KMS-11 (cell line): ENCODE data around the gene CRAMP1.

Experiments
- H2AFZ ChIP-seq: fragments of 200-600 bp; sonication (generic); 2 replicates; pipeline ENCODE4 v1.6.1; 2016; ENCODE audit warnings: antibody characterized with exemption, mixed run types, low read depth
- H3K27ac ChIP-seq: fragments of 200-600 bp; sonication (generic); 2 replicates; pipeline ENCODE4 v1.6.1; 2016; ENCODE audit warnings: mild to moderate bottlenecking, mixed run types
- H3K27me3 ChIP-seq: fragments of 200-600 bp; sonication (generic); 2 replicates; pipeline ENCODE4 v1.6.1; 2017; ENCODE audit warnings: mild to moderate bottlenecking, low read depth, mixed run types, moderate library complexity; ENCODE audit not compliant: insufficient read depth
- H3K36me3 ChIP-seq: fragments of 200-600 bp; sonication (generic); 2 replicates; pipeline ENCODE4 v1.6.1; 2017; ENCODE audit warnings: mild to moderate bottlenecking, mixed run types; ENCODE audit not compliant: insufficient read depth
- H3K4me1 ChIP-seq: fragments of 200-600 bp; sonication (generic); 2 replicates; pipeline ENCODE4 v1.6.1; 2016; ENCODE audit warnings: mild to moderate bottlenecking, low read depth, mixed run types; ENCODE audit not compliant: poor library complexity, severe bottlenecking
- H3K4me2 ChIP-seq: fragments of 200-600 bp; sonication (generic); 2 replicates; pipeline ENCODE4 v1.7.0; 2016; ENCODE audit warnings: mild to moderate bottlenecking, mixed run types
- H3K4me3 ChIP-seq: fragments of 200-600 bp; sonication (generic); IDR thresholded peaks from 2 replicates; pipeline ENCODE4 v1.6.1; 2017; ENCODE audit warnings: low read depth, low read length, mixed read lengths; ENCODE audit not compliant: insufficient read depth
- H3K79me2 ChIP-seq: fragments of 200-600 bp; sonication (generic); 2 replicates; pipeline ENCODE4 v1.6.1; 2016; ENCODE audit warnings: low read depth, mixed run types; ENCODE audit not compliant: insufficient read depth
- H3K9ac ChIP-seq: fragments of 200-600 bp; sonication (generic); 2 replicates; pipeline ENCODE4 v1.6.1; 2016; ENCODE audit warnings: mild to moderate bottlenecking, mixed run types
- H4K20me1 ChIP-seq: fragments of 200-600 bp; sonication (generic); 2 replicates; pipeline ENCODE4 v1.6.1; 2016; ENCODE audit warnings: mild to moderate bottlenecking, mixed run types; ENCODE audit not compliant: insufficient read depth
- TF ChIP-seq, protein P1 (sequence below): fragments of 200-600 bp; sonication (generic); conservative IDR thresholded peaks from 2 replicates; pipeline ENCODE4 v1.6.1; 2017; ENCODE audit warnings: low read depth, mild to moderate bottlenecking, antibody characterized with exemption, low read length, moderate library complexity, mixed read lengths

The CRAMP1 gene, protein sequence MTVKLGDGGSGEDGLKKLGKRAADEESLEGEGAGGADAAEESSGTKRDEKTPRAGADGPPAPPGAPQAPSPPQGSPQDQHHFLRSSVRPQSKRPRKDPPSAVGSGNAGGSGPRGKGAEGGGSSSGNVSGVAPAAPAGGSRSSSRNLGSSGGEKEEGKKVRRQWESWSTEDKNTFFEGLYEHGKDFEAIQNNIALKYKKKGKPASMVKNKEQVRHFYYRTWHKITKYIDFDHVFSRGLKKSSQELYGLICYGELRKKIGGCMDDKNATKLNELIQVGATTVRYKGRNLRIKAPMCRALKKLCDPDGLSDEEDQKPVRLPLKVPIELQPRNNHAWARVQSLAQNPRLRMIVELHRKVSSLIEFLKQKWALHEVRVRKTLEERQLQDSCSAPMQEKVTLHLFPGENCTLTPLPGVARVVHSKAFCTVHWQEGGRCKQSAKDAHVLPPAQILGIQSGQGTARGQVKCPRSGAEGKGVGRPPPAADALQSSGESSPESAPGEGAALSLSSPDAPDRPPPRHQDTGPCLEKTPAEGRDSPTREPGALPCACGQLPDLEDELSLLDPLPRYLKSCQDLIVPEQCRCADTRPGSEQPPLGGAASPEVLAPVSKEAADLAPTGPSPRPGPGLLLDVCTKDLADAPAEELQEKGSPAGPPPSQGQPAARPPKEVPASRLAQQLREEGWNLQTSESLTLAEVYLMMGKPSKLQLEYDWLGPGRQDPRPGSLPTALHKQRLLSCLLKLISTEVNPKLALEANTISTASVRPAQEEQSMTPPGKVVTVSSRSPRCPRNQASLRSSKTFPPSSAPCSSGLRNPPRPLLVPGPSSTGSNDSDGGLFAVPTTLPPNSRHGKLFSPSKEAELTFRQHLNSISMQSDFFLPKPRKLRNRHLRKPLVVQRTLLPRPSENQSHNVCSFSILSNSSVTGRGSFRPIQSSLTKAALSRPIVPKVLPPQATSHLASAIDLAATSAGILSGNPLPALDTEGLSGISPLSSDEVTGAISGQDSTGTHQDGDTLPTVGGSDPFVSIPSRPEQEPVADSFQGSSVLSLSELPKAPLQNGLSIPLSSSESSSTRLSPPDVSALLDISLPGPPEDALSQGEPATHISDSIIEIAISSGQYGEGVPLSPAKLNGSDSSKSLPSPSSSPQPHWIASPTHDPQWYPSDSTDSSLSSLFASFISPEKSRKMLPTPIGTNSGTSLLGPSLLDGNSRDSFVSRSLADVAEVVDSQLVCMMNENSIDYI (N-terminal part only)

DNA sequence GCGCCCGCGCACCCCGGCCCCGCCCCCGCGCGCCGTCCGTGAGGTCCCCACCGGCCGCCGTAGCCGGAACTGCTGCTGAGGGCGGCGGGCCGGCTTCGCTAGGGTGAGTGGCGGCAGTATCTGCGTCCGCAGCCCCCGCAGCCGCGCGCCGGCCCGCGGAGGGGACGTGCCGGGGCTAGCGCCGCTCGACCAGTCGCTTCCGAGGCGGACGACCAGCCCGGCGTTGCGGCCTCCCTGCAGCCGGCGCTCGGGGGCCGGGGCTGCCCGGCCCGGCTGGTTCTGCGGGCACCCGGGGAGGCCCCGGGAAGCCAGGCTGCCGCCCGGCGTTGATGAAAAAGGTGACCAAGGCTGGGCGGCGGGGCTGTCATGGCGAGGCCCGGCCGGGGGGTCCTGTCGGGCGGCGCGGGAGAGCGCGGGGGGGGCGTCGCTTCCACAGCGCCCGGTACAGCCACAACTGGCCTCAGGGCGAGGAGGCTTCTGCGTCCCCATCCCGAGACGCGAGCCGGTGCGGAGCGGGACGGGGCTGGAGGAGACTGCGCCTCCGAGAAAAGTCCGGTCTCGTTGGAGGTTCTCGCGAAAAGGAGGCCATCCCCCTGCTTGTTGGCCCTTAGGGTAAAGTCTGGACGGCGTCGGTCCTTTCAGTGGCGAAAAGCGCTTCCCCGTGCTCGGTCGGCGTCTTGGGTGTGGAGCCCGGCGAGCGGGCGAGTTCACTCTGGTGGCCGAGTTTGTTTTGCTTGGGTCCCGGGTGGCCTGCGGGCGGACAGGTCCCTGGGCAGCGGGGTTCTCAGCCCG lies at the start of gene CRAMP1:
CRAMP1 (plus strand) TSS at position 41 of the 792 bp plus-strand sequence. CDS start 2,280 bp downstream, outside the sequence.
- no peaks in the 10 kb centered on the region for H4K20me1 ChIP-seq
- H3K4me2 ChIP-seq: peak within 1 kb of the TSS; percentile 98
- peak within 1 kb of the TSS; percentile 79 for H3K9ac ChIP-seq
- H3K27ac ChIP-seq: peak within 1 kb of the TSS; percentile 79
- H3K4me3 ChIP-seq: peak within 1 kb of the TSS; percentile 43
- H3K36me3 ChIP-seq: no peaks in the 10 kb centered on the region
- TF ChIP-seq, protein P1, sequence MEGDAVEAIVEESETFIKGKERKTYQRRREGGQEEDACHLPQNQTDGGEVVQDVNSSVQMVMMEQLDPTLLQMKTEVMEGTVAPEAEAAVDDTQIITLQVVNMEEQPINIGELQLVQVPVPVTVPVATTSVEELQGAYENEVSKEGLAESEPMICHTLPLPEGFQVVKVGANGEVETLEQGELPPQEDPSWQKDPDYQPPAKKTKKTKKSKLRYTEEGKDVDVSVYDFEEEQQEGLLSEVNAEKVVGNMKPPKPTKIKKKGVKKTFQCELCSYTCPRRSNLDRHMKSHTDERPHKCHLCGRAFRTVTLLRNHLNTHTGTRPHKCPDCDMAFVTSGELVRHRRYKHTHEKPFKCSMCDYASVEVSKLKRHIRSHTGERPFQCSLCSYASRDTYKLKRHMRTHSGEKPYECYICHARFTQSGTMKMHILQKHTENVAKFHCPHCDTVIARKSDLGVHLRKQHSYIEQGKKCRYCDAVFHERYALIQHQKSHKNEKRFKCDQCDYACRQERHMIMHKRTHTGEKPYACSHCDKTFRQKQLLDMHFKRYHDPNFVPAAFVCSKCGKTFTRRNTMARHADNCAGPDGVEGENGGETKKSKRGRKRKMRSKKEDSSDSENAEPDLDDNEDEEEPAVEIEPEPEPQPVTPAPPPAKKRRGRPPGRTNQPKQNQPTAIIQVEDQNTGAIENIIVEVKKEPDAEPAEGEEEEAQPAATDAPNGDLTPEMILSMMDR: no peak
- H3K27me3 ChIP-seq: peaks cover 10% of the 10 kb centered on the region; the same call in 1 of the 2 replicates
- H3K79me2 ChIP-seq: peaks cover 19% of the 10 kb centered on the region; the same call in 1 of the 2 replicates
- peak within 1 kb of the TSS; percentile 90 for H2AFZ ChIP-seq
- peaks cover 16% of the 10 kb centered on the region for H3K4me1 ChIP-seq

DNA sequence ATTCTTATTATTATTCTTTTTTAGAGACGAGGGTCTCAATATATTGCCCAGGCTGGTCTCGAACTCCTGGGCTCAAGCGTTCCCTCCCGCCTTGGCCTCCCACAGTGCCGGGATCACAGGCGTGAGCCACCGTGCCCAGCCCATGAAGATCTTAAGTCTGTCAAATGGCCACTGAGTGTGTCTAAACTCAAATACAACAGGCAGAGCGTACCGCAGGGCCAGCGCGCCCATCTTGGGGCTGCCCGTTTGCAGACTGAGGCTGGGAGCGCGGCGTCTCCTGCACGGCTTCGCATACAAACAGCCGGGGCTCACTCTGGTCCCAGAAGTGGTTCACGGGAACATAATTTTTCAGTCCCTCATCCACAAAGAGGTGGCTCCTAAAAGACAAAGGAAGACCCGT lies 48.4 kb upstream of the CRAMP1 start:
- Histone ChIP-seq H3K36me3 (no peaks in the 10 kb centered on the region; the same call in 1 of the 2 replicates), H3K27me3 (no peaks in the 10 kb centered on the region), H3K4me2 (no peak overlapping the region), H3K79me2 (no peaks in the 10 kb centered on the region), H3K4me1 (no peaks in the 10 kb centered on the region), H4K20me1 (no peaks in the 10 kb centered on the region), H3K9ac (no peak overlapping the region), H3K4me3 (no peak overlapping the region), H2AFZ (no peak overlapping the region), H3K27ac (no peak overlapping the region)
- TF ChIP-seq, protein P1: no peak

DNA sequence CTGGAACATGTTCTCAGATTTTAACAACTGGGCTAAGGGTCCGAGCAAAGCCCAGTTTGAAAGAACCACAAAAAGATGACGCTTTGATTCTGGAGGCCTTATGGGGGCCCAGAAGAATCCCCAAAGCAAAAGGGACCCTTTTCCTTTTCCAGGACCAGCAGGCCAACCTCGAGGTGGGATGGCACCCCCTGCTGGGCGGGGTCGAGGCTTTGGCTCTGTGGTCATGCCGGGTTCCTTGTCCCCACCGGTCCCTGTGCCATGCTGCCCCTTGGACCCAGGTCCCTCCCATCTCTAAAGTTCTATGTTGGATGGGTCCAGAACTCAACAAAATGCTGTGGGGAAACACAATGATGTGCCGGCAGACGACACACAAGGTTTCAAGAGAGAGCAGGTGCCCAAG lies 47.8 kb upstream of the CRAMP1 start:
- Histone ChIP-seq H3K4me3 (no peak overlapping the region), H3K79me2 (no peaks in the 10 kb centered on the region), H3K4me2 (no peak overlapping the region), H3K27ac (no peak overlapping the region), H3K36me3 (no peaks in the 10 kb centered on the region; the same call in 1 of the 2 replicates), H3K9ac (no peak overlapping the region), H4K20me1 (no peaks in the 10 kb centered on the region), H3K4me1 (no peaks in the 10 kb centered on the region), H2AFZ (no peak overlapping the region), H3K27me3 (no peaks in the 10 kb centered on the region)
- TF ChIP-seq, protein P1: no peak
